Smooth muscle cell (in vitro differentiated cells): ENCODE measurements around the gene NLRP14. TPM values are rescaled to one million over a fixed set of nuclear protein-coding genes. Genes with fewer than 3 reads are reported as not detected.
A peak's percentile ranks its signal among the peaks of the same experiment; 100 is the strongest.

Source experiments
- DNase-seq: peaks from one replicate; lab custom pipeline; 2025; ENCODE audit not compliant: unreplicated experiment; lab: John Stamatoyannopoulos, UW
- H2AFZ ChIP-seq: fragments of 200-600 bp; sonication (generic); 2 replicates; pipeline ENCODE4 v1.6.0; 2016; ENCODE audit warnings: antibody characterized with exemption, low read depth, mild to moderate bottlenecking
- H3F3A ChIP-seq: fragments of 200-600 bp; sonication (generic); 2 replicates; pipeline ENCODE4 v1.6.0; 2017; ENCODE audit warnings: antibody characterized with exemption, low read depth
- H3K27ac ChIP-seq: fragments of 200-600 bp; sonication (generic); 2 replicates; pipeline ENCODE4 v1.5.1; 2016; ENCODE audit warnings: low read depth, mild to moderate bottlenecking
- H3K27me3 ChIP-seq: fragments of 200-600 bp; sonication (generic); 2 replicates; pipeline ENCODE4 v1.6.1; 2016; ENCODE audit warnings: low read depth, mild to moderate bottlenecking
- H3K36me3 ChIP-seq: fragments of 200-600 bp; sonication (generic); 2 replicates; pipeline ENCODE4 v1.5.1; 2016; ENCODE audit warnings: low read depth
- H3K4me1 ChIP-seq: fragments of 200-600 bp; sonication (generic); 2 replicates; pipeline ENCODE4 v1.5.1; 2016; ENCODE audit warnings: low read depth
- H3K4me2 ChIP-seq: fragments of 200-600 bp; sonication (generic); 2 replicates; pipeline ENCODE4 v1.6.0; 2016; ENCODE audit warnings: mild to moderate bottlenecking
- H3K4me3 ChIP-seq: fragments of 200-600 bp; sonication (generic); 2 replicates; pipeline ENCODE4 v1.5.1; 2016; ENCODE audit warnings: mild to moderate bottlenecking
- H3K79me2 ChIP-seq: fragments of 200-600 bp; sonication (generic); 2 replicates; pipeline ENCODE4 v1.6.0; 2016; ENCODE audit warnings: low read depth, mild to moderate bottlenecking
- H3K9ac ChIP-seq: fragments of 200-600 bp; sonication (generic); 2 replicates; pipeline ENCODE4 v1.6.0; 2016; ENCODE audit warnings: low read depth
- H3K9me3 ChIP-seq: fragments of 200-600 bp; sonication (generic); replicated peaks from 2 replicates; pipeline ENCODE4 v1.5.1; 2016; ENCODE audit warnings: low read depth
- H4K20me1 ChIP-seq: fragments of 200-600 bp; sonication (generic); 2 replicates; pipeline ENCODE4 v1.6.0; 2016; ENCODE audit warnings: low read depth
- WGBS: methylation state at CpG from one replicate; pipeline ENCODE4 v1.1.7; 2016; ENCODE audit warnings: low lambda C conversion rate; 5-methylcytosine and 5-hydroxymethylcytosine counted together
- polyA plus RNA-seq: library from polyadenylated mRNA; unstranded; fragments of >200 nt; fragmentation: Nextera tagmentation; extraction: Ambion mirVana; gene quantifications from 2 replicates; pipeline ENCODE4 v1.2.1, GENCODE V29; 2016
- total RNA-seq: library from RNA; depleted of rRNA; stranded (reverse); fragments of >200 nt; gene quantifications from 2 replicates; pipeline ENCODE4 v1.2.3, GENCODE V29; 2014
- TF ChIP-seq, protein P1 (sequence below): fragments of 200-600 bp; sonication (generic); IDR thresholded peaks from 2 replicates; pipeline ENCODE4 v1.5.1; 2017; ENCODE audit warnings: borderline replicate concordance, mild to moderate bottlenecking, antibody characterized with exemption; ENCODE audit not compliant: insufficient read depth, poor library complexity, severe bottlenecking

The NLRP14 gene
- total and polyA plus RNA-seq, 2 experiments from 2014 or later: 0.34 TPM; not detected in 1

DNA sequence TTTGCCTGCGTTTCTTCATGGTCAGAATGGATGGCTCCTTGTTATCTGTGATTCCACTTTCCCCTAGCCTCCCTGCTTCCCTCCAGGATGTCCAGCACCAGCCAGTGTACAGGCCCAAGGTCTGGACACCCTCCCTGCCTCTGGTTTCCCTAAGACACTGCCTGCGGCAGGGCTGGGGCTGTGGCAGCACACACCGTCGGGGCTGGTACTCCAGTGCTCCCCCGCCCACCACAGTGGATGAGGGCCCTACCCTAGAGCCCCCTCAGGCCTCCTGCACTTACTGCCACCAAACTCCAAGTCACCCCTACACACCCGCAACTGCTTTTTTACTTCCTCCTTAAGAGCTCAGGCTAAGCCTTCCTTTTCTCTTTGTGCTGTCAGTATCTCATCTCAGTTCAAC, 29.1 kb upstream of the NLRP14 start:
- Histone ChIP-seq H2AFZ (no peak overlapping the region), H3K4me1 (peaks cover 11% of the 10 kb centered on the region), H3K4me3 (no peak overlapping the region), H3K27ac (no peak overlapping the region), H3F3A (peaks cover 7% of the 10 kb centered on the region), H3K36me3 (no peaks in the 10 kb centered on the region), H3K27me3 (no peaks in the 10 kb centered on the region), H4K20me1 (no peaks in the 10 kb centered on the region), H3K4me2 (no peak overlapping the region), H3K79me2 (no peaks in the 10 kb centered on the region), H3K9ac (no peak overlapping the region), H3K9me3 (no peaks in the 10 kb centered on the region)
- 82% methylated on average over 6 of the region's 6 CpGs for WGBS
- no peak for DNase-seq
- TF ChIP-seq, protein P1, sequence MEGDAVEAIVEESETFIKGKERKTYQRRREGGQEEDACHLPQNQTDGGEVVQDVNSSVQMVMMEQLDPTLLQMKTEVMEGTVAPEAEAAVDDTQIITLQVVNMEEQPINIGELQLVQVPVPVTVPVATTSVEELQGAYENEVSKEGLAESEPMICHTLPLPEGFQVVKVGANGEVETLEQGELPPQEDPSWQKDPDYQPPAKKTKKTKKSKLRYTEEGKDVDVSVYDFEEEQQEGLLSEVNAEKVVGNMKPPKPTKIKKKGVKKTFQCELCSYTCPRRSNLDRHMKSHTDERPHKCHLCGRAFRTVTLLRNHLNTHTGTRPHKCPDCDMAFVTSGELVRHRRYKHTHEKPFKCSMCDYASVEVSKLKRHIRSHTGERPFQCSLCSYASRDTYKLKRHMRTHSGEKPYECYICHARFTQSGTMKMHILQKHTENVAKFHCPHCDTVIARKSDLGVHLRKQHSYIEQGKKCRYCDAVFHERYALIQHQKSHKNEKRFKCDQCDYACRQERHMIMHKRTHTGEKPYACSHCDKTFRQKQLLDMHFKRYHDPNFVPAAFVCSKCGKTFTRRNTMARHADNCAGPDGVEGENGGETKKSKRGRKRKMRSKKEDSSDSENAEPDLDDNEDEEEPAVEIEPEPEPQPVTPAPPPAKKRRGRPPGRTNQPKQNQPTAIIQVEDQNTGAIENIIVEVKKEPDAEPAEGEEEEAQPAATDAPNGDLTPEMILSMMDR: no peak

DNA sequence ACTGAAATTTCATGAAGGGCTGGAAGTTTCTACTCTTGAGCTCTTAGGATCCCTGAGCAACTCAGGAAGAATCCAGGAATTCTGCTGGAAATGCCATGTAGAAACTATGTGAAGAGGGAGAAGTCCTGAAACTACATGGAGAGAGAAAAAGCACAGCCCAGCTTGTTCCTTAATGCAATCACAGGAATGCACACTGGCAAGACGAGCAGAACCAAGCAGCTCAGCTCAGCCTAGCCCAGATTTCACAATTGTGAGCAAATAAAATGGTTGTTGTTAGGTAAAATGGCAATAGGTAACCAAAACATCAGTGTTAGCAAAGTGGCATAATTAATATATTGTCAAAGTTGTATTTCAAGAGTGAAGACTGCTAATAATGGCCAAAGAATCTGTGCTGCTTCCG, 28.3 kb upstream of the NLRP14 start:
- Histone ChIP-seq H4K20me1 (no peaks in the 10 kb centered on the region), H3K4me2 (peak overlapping the region; percentile 61), H3K4me1 (peaks cover 11% of the 10 kb centered on the region), H3F3A (peaks cover 7% of the 10 kb centered on the region), H3K36me3 (no peaks in the 10 kb centered on the region), H2AFZ (peak overlapping the region; percentile 11), H3K9me3 (no peaks in the 10 kb centered on the region), H3K79me2 (no peaks in the 10 kb centered on the region), H3K27me3 (no peaks in the 10 kb centered on the region), H3K9ac (no peak overlapping the region), H3K27ac (peak overlapping the region; percentile 63), H3K4me3 (no peak overlapping the region)
- WGBS: 55% methylated on average over 2 of the region's 2 CpGs
- DNase-seq: no peak
- TF ChIP-seq, protein P1: no peak

DNA sequence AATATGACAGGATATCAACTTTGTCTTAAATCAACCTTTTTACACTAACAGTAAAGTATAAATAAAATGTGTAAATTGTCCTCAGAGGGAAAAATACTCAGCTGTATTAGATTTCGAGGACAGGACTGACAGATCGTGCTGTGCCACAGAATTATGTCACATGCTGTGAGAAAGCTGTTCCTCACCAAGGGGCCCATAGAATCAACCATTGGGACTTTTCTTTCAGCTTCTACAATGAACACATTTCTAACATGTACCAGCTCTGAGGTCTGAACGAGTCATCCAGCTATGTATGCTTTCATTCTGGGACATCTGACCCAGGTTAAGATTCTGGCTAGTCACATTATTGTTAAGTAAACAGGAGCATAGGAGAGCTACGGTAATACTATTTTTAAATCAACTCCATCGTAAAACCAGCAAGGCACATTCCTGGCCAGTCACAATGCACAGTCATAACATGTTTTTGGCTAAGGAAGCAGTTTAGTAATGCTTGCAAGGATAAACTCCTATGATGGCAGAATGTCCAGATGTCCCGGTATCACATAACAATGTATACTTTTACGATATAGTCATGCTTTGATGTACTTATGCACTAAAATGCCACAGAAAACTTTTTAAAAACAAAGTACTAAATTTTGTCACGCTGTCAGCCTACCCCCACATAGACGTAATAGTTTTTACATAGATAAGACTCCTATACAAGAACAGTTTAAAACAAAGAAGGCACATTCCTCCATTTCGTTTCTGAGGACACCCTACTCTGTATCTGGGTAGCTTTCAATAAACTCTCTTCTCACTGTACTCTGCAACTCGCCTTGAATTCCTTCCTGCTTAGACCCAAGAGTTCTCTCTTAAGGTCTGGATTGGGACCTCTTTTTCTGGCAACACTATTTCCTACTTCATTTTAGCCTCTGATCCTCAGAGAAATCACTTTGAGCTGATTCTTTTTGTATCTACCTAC, 27.5 kb upstream of the NLRP14 start:
- Histone ChIP-seq H2AFZ (no peak overlapping the region), H3K4me3 (no peak overlapping the region), H3K36me3 (no peaks in the 10 kb centered on the region), H3K27me3 (no peaks in the 10 kb centered on the region), H3K9ac (no peak overlapping the region), H3K79me2 (no peaks in the 10 kb centered on the region), H3K27ac (peak overlapping the region; percentile 63), H4K20me1 (no peaks in the 10 kb centered on the region), H3K4me2 (peak overlapping the region; percentile 61), H3K4me1 (peaks cover 11% of the 10 kb centered on the region), H3F3A (peaks cover 7% of the 10 kb centered on the region), H3K9me3 (no peaks in the 10 kb centered on the region)
- no peak for DNase-seq
- WGBS: 26% methylated on average over 11 of the region's 11 CpGs
- TF ChIP-seq, protein P1: no peak
